ENCODE results near the gene AFAP1.

Gene AFAP1

DNA sequence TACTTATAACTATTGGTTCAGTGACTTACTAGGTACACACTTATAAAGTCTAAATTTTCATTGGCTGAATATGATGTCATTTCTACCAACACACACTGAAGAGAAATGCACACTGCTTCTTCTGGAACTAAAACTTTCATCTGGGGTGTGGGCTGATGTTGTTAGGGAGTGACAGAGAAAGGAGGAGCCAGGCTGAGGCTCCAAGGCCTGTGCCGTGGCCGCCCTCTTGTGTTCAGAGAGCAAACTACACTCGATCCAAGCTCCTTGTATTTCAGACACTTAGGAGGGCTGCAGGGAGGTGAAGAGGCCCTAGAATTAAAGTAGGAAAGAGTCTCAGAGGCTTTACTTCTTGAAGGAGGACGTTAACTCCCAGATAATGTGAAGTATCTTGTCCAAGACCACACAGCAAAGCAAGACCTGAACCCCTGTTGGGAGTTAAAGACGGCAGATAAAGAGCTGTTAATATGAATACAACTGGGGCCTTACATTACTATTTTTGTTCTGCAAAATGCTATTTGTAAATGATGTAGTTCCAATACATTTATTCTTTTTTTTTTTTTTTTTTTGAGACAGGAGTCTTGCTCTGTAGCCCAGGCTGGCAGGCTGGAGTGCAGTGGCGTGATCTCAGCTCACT is 137.5 kb downstream of the AFAP1 start:
- peak; percentile 46 for DNase-seq (ENCODE audit: low read depth)

DNA sequence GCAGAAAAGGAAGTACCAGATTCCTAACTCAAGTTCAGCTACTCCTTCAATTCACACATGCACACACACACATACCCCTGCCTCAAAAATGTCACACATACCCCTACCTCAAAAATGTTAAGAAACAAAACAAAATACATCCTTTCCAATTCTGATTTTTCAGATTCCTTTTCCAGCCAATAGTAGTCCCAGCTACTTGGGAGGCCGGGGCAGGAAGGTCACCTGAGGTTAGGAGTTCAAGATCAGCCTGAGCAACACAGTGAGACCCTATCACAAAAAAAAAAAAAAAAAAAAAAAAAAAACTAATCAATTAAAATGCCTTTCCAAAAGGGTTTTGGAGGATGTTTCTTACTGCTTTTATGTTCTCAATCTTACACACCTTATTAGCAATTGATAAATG is 138.0 kb downstream of the AFAP1 start:
- DNase-seq (ENCODE audit: low read depth), result no peak

DNA sequence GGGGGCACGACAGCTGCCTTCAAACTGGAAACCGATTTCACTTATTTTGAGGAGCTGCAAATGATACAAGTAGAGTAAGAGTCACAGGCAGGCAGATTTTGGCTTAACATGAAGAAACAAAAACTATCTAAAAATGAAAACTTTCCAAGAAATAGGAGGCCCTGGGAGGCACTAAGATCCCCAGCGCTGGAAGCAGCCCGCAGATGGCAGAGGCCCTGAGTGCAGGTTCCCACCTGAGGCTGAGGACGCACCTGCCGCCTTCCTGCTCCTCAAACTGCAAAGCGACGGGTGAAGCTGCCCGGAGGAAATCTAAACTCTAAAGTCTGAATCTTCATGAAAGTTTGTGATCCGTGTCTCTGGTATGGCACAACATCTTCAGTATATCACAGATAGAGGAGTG is 138.7 kb downstream of the AFAP1 start:
- no peak for DNase-seq (ENCODE audit: low read depth)

DNA sequence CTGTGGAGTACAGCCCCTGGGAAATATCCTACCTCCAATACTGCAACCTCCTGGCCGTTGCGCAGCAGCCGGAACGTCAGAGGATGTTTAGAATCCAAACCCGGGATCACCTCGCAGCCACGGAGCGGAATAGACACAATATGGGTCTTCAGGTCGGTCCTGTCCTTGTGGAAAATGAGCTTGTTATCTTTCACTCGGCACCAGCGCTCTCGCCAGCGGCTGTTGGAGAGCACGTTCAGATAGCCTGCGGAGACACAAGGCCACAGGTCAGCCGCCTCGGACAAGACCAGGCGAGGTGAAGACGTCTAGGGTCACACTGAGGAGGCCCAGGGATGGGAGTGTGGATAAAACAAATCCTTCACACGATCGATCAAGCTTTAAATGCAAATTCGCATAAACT is 139.3 kb downstream of the AFAP1 start:
- no peak for DNase-seq (ENCODE audit: low read depth)

DNA sequence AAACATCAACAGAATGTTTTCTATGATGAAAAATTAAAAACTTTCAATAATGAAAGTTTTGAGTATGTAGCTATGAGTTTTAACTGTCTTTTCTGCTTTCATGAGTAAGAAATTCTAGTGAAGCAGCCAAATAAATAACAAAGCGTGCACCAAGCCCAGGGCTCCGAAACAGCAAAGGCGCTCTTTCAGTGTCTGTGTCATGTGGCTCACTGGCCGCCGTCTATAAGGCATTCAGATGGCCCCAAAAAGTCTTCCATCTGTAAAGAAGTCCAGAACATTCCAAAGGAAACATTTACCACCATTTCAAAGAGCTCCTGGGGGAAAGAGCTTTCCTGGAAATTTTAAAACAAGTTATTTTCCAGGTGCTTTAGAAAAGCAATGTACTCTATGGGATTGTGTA is 139.9 kb downstream of the AFAP1 start:
- no peak for DNase-seq (ENCODE audit: low read depth)

DNA sequence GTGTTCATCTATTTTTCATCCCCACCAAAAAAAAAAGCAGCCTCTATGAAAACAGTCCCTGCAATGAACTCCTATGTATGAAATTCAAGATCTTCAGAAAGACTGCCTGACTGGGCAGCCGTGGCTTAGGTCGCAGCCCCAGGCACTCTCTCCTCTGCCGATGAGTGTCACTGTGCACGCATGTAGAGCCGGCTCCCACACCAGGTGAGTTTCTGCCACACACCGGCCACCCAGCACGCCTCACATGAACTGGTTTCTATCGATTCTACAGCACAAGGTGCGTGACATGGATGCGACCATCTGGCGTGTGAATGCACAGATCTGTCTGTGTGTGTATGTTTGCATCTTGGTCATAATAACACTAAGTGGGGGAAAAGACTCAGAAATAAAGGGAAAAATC is 140.4 kb downstream of the AFAP1 start:
- no peak for DNase-seq (ENCODE audit: low read depth)

DNA sequence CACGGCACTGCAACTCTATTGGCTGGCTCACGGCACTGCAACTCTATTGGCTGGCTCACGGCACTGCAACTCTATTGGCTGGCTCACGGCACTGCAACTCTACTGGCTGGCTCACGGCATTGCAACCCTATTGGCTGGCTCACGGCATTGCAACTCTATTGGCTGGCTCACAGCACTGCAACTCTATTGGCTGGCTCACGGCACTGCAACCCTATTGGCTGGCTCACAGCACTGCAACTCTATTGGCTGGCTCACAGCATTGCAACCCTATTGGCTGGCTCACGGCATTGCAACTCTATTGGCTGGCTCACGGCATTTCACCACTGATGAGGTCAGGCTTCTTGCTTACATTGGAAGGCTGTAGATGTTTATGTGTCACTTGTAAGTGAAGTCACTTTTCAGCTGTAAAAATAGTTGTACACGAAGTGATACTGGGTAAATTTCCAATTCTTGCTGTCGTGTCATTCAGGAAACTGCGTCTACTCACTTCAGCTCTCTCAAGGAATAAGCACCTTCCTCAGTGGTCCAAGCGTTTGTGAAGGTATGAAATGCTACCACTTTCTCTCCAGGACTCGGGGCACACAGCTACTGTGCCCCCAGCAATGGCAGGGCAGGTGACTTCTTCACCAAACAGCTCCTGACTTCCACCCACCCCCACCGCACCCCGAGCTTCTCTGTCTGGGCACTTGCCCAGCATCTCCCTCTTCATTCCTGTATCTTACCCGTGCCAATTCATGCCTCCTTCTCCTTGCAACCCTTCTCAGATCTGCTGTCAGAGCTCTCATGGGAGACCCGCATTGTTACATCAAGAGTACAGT is 141.3 kb downstream of the AFAP1 start:
- DNase-seq (ENCODE audit: low read depth), result no peak

DNA sequence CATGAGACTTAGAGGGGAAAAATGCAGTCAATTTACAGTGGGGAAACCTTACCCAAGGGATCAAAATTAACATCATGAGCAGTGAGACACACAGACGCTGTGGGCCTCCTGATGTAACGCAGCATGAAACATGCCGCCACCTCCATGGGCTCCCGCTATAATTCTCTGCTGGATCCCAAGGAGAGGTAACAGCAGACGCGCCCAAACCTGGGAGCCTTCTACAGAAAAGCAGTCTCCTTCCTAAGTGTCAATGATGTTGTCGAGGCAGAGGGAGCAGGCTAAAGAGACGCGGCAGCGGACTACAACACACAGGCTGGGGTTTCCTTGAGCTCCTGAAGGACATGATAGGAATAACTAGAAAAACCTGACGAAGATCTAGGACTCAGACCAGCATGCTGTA is 142.3 kb downstream of the AFAP1 start:
- no peak for DNase-seq (ENCODE audit: low read depth)

DNA sequence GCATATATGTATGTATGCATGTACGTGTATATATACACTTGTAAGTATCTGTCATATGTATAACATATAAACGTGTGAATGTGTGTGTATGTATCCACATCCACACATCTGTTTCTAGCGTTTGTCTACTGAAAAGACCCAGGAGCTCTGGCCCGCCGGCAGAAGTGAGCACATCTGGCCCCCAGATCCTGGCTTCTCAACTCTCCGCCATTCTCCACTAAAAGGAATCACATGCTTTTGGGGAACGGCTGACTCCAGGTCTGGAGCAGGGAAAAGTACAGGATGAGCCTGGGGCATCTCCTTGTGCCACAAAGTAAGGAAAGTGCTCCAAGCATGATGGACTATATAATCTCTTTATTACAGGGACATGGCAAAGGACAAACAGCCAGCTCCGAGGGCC is 143.7 kb downstream of the AFAP1 start:
- DNase-seq (ENCODE audit: low read depth), result no peak

DNA sequence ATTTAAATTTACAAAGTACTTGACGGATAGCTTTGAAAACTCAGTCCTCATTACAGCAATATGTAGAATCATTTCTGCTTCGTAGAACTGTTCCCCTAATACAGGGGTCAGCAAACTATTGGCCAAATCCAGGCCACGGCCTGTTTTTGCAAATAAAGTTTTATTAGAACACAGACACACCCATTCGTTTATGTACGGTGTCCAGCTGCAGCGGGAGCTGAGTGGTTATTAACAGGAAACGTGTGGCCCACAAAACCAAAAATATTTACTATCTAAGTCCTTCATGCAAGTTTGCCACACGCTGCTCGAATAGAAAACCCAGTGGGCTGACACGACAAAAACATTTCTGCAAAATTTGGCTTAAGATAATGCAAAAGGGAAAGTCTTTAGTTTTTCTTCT is 146.5 kb downstream of the AFAP1 start:
- no peak for DNase-seq (ENCODE audit: low read depth)

DNA sequence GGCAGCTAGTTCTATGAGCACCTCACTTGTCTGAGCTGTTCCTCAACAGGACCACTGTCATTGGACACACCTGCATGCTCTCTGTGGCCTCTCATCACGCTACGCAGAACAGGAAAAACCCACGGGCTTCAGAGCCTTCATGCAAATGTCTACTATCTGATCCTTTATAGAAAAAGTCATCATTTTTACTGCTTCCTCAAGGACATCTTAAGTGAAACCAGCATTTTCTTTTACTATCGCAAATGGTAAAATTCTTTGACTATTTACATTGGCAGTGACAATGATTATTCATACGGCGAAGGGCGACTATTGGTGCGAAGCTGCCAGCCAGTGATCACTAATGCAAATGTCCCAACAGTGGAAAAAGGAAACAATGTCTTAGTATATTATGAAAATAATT is 147.0 kb downstream of the AFAP1 start:
- no peak for DNase-seq (ENCODE audit: low read depth)

DNA sequence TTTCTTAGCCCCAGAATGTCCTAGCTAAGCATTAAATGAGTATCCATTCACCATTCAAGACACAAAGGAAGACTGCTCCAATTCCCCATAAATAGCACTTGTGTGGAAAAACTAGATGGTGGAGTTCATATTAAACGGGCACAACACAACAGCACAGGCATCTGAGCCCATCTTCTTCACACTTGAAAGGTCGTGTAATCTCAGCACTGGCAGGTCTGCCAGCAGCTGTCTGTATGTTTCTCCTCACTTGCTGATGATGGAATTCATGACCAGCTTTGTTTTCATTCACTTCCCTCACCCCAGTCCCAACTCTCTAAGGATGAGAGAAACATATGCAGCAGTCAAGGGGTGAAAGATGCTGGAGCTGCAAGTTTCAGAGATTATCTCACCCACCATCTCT is 148.7 kb downstream of the AFAP1 start:
- DNase-seq (ENCODE audit: low read depth), result no peak

DNA sequence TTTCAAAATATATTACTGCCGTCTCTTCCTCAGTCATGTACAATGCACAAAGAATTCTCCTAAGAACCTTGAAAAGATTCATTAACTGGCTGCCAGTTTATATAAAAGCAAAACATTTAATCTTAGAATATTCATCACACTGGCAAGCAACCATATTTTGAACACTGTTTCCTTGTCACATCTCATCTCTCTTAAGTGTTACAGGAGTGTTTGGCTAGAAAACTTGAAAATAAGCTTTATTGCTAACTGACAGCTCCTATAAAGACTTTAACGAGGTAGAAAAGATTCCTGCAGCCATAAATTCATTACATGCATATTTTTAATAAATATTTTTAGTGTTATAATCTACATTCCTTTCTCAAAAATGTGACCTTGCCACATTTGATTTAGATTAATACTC is 149.6 kb downstream of the AFAP1 start:
- no peak for DNase-seq (ENCODE audit: low read depth)

DNA sequence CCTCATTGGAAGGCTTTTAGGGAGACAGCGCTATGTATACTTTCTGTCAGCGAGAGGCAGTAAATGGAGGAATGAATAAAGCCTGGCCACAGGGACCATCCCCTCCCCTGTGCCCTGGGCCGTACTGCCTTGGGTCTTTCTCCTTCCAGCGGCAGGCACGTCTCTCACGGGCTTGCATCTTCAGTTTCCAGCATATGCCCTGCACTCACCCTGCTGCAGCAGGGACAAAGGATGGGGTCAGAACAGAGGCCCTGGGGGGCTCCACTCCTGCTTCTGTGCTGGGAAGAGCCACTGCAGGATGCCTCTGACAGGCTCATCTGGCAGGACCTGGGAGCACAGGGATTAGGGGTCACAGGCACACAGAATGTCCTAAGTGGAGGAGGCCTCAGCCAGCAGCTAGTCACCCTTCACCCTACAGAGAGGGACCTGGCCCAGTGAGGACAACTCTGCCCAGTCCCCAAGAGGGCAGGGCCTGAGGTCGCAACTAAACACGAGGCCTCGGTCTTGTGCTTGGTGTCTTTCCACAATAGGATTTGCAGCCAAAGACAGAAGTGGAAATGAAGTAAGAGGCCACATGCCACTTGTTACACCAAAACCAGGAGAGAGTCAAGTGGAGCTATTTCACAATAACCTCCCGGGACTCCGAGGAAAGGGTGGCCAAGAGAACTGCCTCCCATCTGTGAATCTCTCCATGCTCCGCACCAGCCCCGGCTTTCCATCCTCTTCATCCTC is 150.8 kb downstream of the AFAP1 start:
- no peak for DNase-seq (ENCODE audit: low read depth)

DNA sequence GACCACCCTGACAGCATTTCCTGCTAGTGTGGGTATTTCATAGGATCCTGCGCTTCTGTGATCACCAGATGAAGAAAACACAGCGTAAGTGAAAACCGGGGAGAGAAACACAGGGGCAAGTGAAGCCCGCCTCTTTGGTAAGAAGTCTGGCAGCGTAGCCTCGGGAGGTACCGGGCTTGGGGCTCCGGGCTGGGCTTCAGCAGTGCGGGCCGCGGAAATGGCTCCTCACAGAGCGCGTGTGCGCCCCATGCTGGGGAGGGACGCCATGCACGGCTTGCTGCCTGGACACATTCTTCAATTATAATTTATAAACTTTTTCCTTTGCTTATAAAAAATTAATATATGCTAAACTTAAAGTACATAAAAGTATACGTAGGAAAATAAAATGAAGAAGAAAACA is 151.5 kb downstream of the AFAP1 start:
- DNase-seq (ENCODE audit: low read depth), result no peak

DNA sequence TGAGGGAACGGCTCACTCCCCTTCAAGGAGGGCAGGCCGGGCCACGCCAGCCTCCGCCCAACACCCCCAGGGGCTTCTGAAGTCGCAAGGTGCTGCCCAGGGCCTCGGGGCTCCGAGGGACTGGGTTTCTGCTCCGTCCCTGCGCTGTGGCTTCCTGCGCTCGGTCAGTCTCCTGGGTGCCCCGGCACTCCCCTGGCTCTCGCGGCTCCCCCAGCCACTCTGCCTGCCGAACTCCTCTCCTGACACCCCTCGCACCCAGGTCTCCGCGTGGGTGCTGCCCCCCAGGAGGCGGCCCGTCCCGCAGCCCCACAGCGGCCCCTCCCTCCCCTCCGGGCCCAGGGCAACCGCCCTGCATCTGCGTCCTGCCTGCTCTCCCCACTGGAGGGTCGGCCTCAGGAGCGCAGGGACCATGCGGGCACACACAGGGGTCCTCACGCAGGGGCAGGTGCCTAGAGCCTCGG is 151.9 kb downstream of the AFAP1 start:
- DNase-seq (ENCODE audit: low read depth), result no peak

DNA sequence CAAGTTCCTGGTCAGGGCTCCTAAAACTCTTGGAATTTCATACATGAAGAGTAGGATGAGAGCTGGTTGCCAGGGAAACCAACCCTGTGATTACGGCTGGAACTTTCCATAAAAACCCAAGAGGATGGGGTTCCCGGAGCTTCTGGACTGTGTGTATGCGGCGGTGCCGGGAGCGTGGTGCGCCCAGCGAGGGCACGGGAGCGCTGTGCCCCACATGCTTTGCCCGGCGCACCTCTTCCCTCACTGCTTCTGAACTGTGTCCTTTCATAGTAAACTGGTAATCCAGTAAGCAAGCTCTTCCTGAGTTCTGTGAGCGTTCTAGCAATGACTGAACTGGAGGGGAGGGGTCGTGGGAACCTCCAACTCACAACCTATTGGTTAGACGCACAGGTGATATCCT is 152.6 kb downstream of the AFAP1 start:
- no peak for DNase-seq (ENCODE audit: low read depth)

DNA sequence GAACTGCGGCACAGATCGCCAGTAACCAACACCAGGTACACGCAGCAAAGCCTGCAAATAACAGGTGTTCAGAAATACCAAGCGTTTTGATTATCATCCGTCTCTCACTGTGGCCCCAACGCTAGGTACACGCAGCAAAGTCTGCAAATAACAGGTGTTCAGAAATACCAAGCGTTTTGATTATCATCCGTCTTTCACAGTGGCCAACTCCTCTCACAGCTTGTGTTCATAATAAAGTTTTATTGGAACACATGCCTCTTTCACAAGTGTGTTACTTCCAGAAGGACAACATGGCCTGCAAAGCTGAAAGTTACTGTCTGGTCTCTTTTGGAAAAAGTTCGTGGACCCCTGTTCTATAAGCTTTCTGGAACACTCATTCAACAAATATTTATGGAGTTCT is 153.1 kb downstream of the AFAP1 start:
- no peak for DNase-seq (ENCODE audit: low read depth)

DNA sequence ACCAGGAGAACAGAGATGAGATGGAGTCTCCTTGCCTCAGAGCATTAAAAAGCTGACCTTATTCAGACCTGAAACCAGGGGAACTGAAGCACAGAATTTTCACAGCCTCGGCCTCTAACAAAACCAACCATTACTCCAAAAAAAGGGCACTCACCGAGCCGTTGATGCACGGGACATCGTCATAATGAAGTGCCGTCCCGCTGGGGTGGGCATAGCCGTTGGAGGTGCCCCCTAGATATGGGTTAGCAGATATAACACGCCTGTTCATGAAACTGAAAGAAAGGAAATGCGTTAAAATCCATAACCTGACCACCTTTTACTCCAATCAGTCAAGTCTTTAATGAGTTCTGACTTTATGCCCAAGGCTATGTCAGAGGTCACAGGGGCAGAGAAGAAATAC is 153.6 kb downstream of the AFAP1 start:
- DNase-seq (ENCODE audit: low read depth), result no peak

DNA sequence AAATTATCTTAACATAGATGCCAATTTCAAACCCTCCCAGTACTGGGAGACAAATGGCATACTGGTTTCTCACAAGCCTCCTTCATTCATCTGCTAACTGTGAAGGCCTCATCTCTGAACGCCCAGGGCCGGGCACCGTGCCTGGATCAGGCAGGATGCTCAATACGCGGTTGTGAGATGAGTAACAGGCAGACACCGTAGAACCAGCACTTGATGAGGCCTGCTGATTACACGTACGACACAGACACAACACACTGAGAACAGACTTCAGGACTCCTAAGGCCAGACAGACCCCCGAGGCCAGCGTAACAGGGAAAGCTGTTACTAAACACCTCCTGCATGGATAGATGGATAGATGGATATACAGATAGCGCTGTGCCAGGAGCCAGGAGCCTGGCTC is 154.6 kb downstream of the AFAP1 start:
- no peak for DNase-seq (ENCODE audit: low read depth)

DNA sequence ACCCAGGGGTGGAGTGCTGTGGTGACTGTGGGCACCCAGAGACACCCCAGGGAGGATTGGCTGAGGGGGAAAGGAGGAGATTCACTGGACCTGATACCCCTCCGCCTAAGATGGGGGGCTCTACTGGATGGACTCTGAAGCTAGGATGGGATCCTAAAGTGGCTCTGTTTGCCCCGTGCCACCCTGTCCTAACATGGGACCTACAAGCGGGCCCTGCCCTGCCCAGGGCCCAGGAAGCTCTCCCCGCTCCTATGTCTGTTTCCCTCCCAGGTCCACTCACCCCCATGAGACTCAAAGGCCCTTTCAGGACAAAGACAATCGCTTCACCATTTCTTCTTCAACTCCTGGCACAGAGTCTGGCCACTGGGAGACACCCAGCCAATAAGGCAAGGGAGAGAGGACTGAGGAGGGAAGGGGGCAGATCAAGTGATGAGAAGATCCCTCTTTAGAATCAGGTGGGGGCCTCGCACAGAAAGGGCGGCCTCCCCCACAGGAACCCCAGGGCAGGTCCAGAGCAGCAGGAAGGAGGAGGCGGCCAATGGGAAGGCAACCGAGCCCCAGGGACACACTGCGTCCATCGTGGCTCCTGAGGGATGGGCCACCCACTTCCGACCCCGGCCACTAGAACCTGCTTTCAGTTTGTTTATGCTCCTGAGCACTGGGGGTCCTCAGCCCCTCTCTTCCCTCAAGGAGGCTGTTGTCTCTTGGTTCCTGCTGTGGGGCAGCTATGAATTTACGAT is 155.4 kb downstream of the AFAP1 start:
- no peak for DNase-seq (ENCODE audit: low read depth)

DNA sequence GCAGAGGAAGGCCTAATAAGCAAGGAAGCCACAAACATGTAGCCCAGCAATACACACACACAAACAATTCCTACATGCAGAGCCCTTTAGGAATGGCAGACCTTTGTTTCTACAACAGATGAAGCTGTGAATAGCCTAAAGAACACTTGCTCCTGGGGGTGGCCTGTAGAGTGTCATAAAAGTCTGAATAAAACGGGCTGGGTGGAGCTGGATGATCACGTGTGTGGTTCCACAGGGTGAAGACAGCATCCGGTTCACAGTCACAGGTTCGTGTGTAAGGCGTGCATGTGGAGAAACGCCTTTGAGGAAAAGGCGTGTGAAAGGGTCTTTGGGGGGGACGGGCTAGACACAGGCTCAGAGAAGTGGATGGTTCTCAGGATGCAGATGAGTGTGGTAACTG is 156.1 kb downstream of the AFAP1 start:
- DNase-seq (ENCODE audit: low read depth), result no peak

DNA sequence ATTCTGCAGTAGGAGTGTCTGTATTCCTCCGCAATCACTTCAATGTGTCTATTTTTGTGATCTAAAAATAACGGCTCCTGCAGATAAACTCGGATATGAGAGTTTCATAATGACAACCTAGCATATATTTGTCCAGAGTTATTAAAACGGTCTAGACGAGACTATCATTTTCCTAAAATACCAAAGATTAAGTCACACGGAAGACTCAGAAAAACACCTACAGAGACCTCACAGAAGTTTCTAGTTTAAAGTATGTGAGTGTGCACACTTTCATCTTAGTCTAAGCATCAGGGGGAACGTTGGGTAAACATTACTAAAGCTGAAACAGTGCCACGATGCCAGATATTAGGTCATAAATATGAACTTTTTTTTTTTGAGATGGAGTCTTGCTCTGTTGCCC is 156.9 kb downstream of the AFAP1 start:
- no peak for DNase-seq (ENCODE audit: low read depth)

Measured in stimulated activated CD8-positive, alpha-beta memory T cell treated with anti-CD3 and anti-CD28 coated beads, Interleukin-15, amount 100 ng/mL, for 24 hours (primary cell).